Neutrophil (primary cell): ENCODE results near the gene FHDC1.

ENCODE experiments used
- H3K27ac ChIP-seq: fragments of 200-600 bp; sonication (generic); 2 replicates; pipeline ENCODE4 v1.5.1; 2016; ENCODE audit warnings: mild to moderate bottlenecking, moderate library complexity
- H3K27me3 ChIP-seq: fragments of 200-600 bp; sonication (generic); 2 replicates; pipeline ENCODE4 v1.6.0; 2016; ENCODE audit warnings: mild to moderate bottlenecking
- H3K36me3 ChIP-seq: fragments of 200-600 bp; sonication (generic); 2 replicates; pipeline ENCODE4 v1.5.1; 2017
- H3K4me1 ChIP-seq, 2 experiments: fragments of 200-600 bp in 1 of 2; sonication (generic) in 1 of 2; 1 replicate in 1 of 2; 2 replicates in 1 of 2; pipeline versions ENCODE4 v1.5.1 to v1.6.1; 2013 to 2016; ENCODE audit warnings: low read depth in 1 of 2, low read length in 1 of 2, mild to moderate bottlenecking in 1 of 2, moderate library complexity in 1 of 2; ENCODE audit not compliant: control insufficient read depth in 1 of 2, insufficient read depth in 1 of 2
- H3K4me3 ChIP-seq, 2 experiments: fragments of 200-600 bp in 1 of 2; sonication (generic) in 1 of 2; 1 replicate in 1 of 2; 2 replicates in 1 of 2; pipeline ENCODE4 v1.5.1; 2013 to 2016; ENCODE audit warnings: low read depth in 1 of 2, low read length in 1 of 2, mild to moderate bottlenecking in 1 of 2, moderate library complexity in 1 of 2
- H3K9me3 ChIP-seq: fragments of 200-600 bp; sonication (generic); 2 replicates; pipeline ENCODE4 v1.5.1; 2016
- TF ChIP-seq, protein P1 (sequence below): fragments of 200-600 bp; sonication (generic); IDR thresholded peaks from 2 replicates; pipeline ENCODE4 v1.5.1; 2016; ENCODE audit warnings: antibody characterized with exemption

FHDC1 gene

GRCh38 chr4:152974468-152975379 lies 38.6 kb downstream of the FHDC1 start:
- TF ChIP-seq, protein P1, sequence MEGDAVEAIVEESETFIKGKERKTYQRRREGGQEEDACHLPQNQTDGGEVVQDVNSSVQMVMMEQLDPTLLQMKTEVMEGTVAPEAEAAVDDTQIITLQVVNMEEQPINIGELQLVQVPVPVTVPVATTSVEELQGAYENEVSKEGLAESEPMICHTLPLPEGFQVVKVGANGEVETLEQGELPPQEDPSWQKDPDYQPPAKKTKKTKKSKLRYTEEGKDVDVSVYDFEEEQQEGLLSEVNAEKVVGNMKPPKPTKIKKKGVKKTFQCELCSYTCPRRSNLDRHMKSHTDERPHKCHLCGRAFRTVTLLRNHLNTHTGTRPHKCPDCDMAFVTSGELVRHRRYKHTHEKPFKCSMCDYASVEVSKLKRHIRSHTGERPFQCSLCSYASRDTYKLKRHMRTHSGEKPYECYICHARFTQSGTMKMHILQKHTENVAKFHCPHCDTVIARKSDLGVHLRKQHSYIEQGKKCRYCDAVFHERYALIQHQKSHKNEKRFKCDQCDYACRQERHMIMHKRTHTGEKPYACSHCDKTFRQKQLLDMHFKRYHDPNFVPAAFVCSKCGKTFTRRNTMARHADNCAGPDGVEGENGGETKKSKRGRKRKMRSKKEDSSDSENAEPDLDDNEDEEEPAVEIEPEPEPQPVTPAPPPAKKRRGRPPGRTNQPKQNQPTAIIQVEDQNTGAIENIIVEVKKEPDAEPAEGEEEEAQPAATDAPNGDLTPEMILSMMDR = no peak
- no peak overlapping the region for H3K27ac ChIP-seq

GRCh38 chr4:152975380-152976211 lies 39.5 kb downstream of the FHDC1 start:
- Histone ChIP-seq H3K4me3 (no peak overlapping the region), H3K27me3 (no peaks in the 10 kb centered on the region), H3K27ac (no peak overlapping the region), H3K9me3 (no peaks in the 10 kb centered on the region), H3K4me1 (no peaks in the 10 kb centered on the region), H3K36me3 (no peaks in the 10 kb centered on the region)
- TF ChIP-seq, protein P1 = no peak

More at GRCh38 chr4:152974468-152975379, 38.6 kb downstream of the FHDC1 start:
- Histone ChIP-seq H3K36me3 (no peaks in the 10 kb centered on the region), H3K4me1 (no peaks in the 10 kb centered on the region), H3K4me3 (no peak overlapping the region), H3K9me3 (no peaks in the 10 kb centered on the region), H3K27me3 (no peaks in the 10 kb centered on the region)

DNA sequence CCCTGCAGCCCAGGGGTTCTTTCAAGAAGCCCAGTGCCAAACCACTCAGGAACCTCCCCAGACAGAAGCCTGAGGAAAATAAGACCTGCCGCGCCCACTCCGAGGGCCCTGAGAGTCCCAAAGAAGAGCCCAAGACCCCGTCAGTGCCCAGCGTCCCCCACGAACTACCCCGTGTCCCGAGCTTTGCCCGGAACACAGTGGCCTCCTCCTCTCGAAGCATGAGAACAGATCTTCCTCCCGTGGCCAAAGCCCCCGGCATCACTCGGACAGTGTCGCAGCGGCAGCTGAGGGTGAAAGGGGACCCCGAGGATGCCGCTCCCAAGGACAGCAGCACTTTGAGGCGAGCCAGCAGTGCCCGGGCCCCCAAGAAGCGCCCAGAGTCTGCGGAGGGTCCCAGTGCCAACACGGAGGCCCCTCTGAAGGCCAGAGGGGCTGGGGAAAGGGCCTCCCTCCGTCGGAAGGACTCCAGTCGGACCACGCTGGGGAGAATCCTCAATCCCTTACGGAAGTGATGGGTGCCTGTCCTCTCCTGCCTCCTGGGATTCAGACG lies 40.2 kb downstream of the FHDC1 start:
- TF ChIP-seq, protein P1 = no peak
- Histone ChIP-seq H3K27me3 (no peaks in the 10 kb centered on the region), H3K9me3 (no peaks in the 10 kb centered on the region)

DNA sequence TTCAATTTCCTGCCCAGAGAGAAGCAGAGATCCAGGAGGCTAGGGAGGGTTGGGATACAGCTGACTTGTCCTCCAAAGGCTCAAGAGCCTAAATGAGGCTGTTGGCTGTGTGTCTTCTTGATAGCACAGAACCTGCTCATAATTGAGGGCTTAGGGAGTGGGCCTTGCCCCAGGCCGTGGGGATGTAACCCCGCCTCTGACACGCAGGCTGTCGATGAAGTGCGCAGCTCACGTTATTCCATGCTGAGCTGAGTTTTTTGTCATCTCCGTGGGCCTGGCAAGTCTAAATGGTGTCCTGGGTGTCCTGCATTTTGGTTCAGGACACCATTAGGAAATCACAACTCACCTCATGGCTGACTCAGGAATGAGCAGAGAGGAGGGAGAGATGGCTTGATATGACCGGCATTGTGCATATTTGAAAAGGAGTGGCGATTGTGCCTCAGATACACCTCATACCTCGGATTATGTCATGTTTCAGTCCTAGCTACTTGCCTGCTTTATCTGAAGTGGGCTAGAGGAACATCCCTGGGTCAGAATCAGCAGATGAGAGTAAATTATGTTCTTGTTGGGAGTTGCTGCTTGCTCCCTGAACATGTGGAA lies 43.7 kb downstream of the FHDC1 start:
- Histone ChIP-seq H3K4me3 (no peak overlapping the region), H3K4me1 (no peaks in the 10 kb centered on the region), H3K27me3 (no peaks in the 10 kb centered on the region), H3K36me3 (no peaks in the 10 kb centered on the region), H3K9me3 (no peaks in the 10 kb centered on the region), H3K27ac (no peak overlapping the region)
- TF ChIP-seq, protein P1 = no peak

More for the DNA sequence above, 40.2 kb downstream of the FHDC1 start:
- Histone ChIP-seq H3K4me1 (no peaks in the 10 kb centered on the region), H3K36me3 (no peaks in the 10 kb centered on the region), H3K27ac (no peak overlapping the region), H3K4me3 (no peak overlapping the region)

GRCh38 chr4:152981278-152981677 lies 45.2 kb downstream of the FHDC1 start:
- TF ChIP-seq, protein P1 = no peak
- no peak overlapping the region for H3K27ac ChIP-seq

More at GRCh38 chr4:152981278-152981677, 45.2 kb downstream of the FHDC1 start:
- H3K9me3 ChIP-seq = no peaks in the 10 kb centered on the region
- no peaks in the 10 kb centered on the region for H3K27me3 ChIP-seq
- no peak overlapping the region for H3K4me3 ChIP-seq
- H3K4me1 ChIP-seq = no peaks in the 10 kb centered on the region
- H3K36me3 ChIP-seq = no peaks in the 10 kb centered on the region
